Fibroblast of the conjunctiva (primary cell): ENCODE data around the gene CTAGE1.
"Not testable (repeated sequence)": the region's sequence is repeated elsewhere in the genome, so short reads cannot be mapped to it uniquely, and the experiment has no call there.

Experiments
- DNase-seq: peaks from one replicate; pipeline ENCODE4 v3.0.0-alpha.2; 2010; ENCODE audit warnings: low read depth

The CTAGE1 gene

GRCh38 chr18:22417496-22418188 is at the start of gene CTAGE1:
Gene CTAGE1, minus strand, starts transcription at chr18:22417915. Its CDS starts 104 bp downstream, at chr18:22417811.
- DNase-seq = no peak

- DNase-seq = peak; percentile 39
Observed at GRCh38 chr18:22466608-22467395, 49.1 kb upstream of the CTAGE1 start.

- peak; percentile 83 for DNase-seq
Observed at GRCh38 chr18:22465859-22466457, 48.2 kb upstream of the CTAGE1 start.

- no peak for DNase-seq
Observed at GRCh38 chr18:22463076-22463475, 45.4 kb upstream of the CTAGE1 start.

GRCh38 chr18:22459491-22459890 is 41.8 kb upstream of the CTAGE1 start:
- DNase-seq = no peak

- DNase-seq = no peak
Observed at GRCh38 chr18:22457524-22457923, 39.8 kb upstream of the CTAGE1 start.

GRCh38 chr18:22456547-22456946 is 38.8 kb upstream of the CTAGE1 start:
- no peak for DNase-seq

GRCh38 chr18:22456116-22456480 is 38.4 kb upstream of the CTAGE1 start:
- DNase-seq = no peak

GRCh38 chr18:22455425-22456115 is 37.9 kb upstream of the CTAGE1 start:
- no peak for DNase-seq

GRCh38 chr18:22453315-22453714 is 35.6 kb upstream of the CTAGE1 start:
- DNase-seq = no peak

GRCh38 chr18:22452226-22452668 is 34.5 kb upstream of the CTAGE1 start:
- DNase-seq = no peak

- DNase-seq = no peak
Observed at GRCh38 chr18:22451796-22452195, 34.1 kb upstream of the CTAGE1 start.

GRCh38 chr18:22450766-22451165 is 33.1 kb upstream of the CTAGE1 start:
- DNase-seq = not testable (repeated sequence)

GRCh38 chr18:22450318-22450717 is 32.6 kb upstream of the CTAGE1 start:
- DNase-seq = not testable (repeated sequence)

GRCh38 chr18:22449753-22450152 is 32.0 kb upstream of the CTAGE1 start:
- not testable (repeated sequence) for DNase-seq

- no peak for DNase-seq
Observed at GRCh38 chr18:22448238-22448637, 30.5 kb upstream of the CTAGE1 start.

GRCh38 chr18:22447792-22448191 is 30.1 kb upstream of the CTAGE1 start:
- DNase-seq = no peak

GRCh38 chr18:22446911-22447310 is 29.2 kb upstream of the CTAGE1 start:
- DNase-seq = no peak

- no peak for DNase-seq
Observed at GRCh38 chr18:22446325-22446724, 28.6 kb upstream of the CTAGE1 start.

- no peak for DNase-seq
Observed at GRCh38 chr18:22441638-22442037, 23.9 kb upstream of the CTAGE1 start.

- DNase-seq = no peak
Observed at GRCh38 chr18:22439447-22439846, 21.7 kb upstream of the CTAGE1 start.

GRCh38 chr18:22436136-22436535 is 18.4 kb upstream of the CTAGE1 start:
- DNase-seq = no peak
